HCT116 (cell line): Measurements from ENCODE around the gene STAT6. TPM values are rescaled to one million over a fixed set of nuclear protein-coding genes. Genes with fewer than 3 reads are reported as not detected.

Experiments used
- ATAC-seq: fragments of 200-7000 bp; cut with Tn5 transposase; 2 replicates; pipeline ENCODE4 v1.9.1; 2020; ENCODE audit warnings: mild to moderate bottlenecking, moderate library complexity
- BruUV-seq: library from RNA; stranded (reverse); fragments of 400-500 nt; replicated peaks from 2 replicates; lab custom pipeline; 2021; lab: Mats Ljungman, UMichigan
- CTCF ChIA-PET: fragments of 300-600 bp; sonication (Branson Sonifier 250); formaldehyde crosslinking; loops from one replicate; lab custom pipeline; 2021; ENCODE audit warnings: antibody characterized with exemption; lab: Charles Lee
- POLR2A ChIA-PET: fragments of 300-600, 350-600 bp; sonication (Branson Sonifier 250); formaldehyde crosslinking; loops from one replicate; lab custom pipeline; 2021; ENCODE audit warnings: antibody characterized with exemption; lab: Charles Lee
- RAD21 ChIA-PET, 2 experiments: fragments of 300-600 bp; sonication (Branson Sonifier 250); formaldehyde crosslinking; loops; one replicate each; lab custom pipeline; 2023; ENCODE audit warnings: low total read pairs in 2 of 2; ENCODE audit not compliant: uncharacterized antibody in 2 of 2, unreplicated experiment in 2 of 2, low non-redundant PET in 1 of 2; lab: Charles Lee
- DNase-seq: peaks from one replicate; pipeline ENCODE4 v3.0.0-alpha.2; 2010; ENCODE audit warnings: low read depth, low spot score
- H2AFZ ChIP-seq: fragments of 200-600 bp; shearing (Covaris generic), sonication (generic); 2 replicates; pipeline ENCODE4 v1.6.1; 2017; ENCODE audit warnings: low read depth, mixed run types, mixed read lengths, antibody characterized with exemption, low read length; ENCODE audit not compliant: poor library complexity, severe bottlenecking
- H3K27ac ChIP-seq: 2 replicates; pipeline ENCODE4 v1.5.1; 2012; ENCODE audit warnings: low read depth, low read length
- H3K27me3 ChIP-seq: fragments of 200-600 bp; sonication (generic); 2 replicates; pipeline ENCODE4 v1.6.1; 2016; ENCODE audit warnings: mixed run types, low read length, mixed read lengths; ENCODE audit not compliant: insufficient read depth
- H3K36me3 ChIP-seq, 2 experiments: fragments of 200-500 bp in 1 of 2; fragments of 200-600 bp in 1 of 2; sonication (Bioruptor generic) in 1 of 2; sonication (generic) in 1 of 2; 2 replicates each; pipeline versions ENCODE4 v1.5.1 to v1.6.1; 2014 to 2016; ENCODE audit warnings: low read length in 2 of 2, inconsistent platforms in 1 of 2, mixed read lengths in 1 of 2, mixed run types in 1 of 2; ENCODE audit not compliant: insufficient read depth in 2 of 2, control insufficient read depth in 1 of 2
- H3K4me1 ChIP-seq, 2 experiments: fragments of 200-600 bp in 1 of 2; sonication (generic) in 1 of 2; 2 replicates each; pipeline versions ENCODE4 v1.5.1 to v1.6.1; 2012 to 2017; ENCODE audit warnings: low read length in 2 of 2, inconsistent platforms in 1 of 2, mild to moderate bottlenecking in 1 of 2, mixed read lengths in 1 of 2, mixed run types in 1 of 2, moderate library complexity in 1 of 2; ENCODE audit not compliant: insufficient read depth in 2 of 2, control insufficient read depth in 1 of 2
- H3K4me2 ChIP-seq: fragments of 200-600 bp; sonication (generic); 2 replicates; pipeline ENCODE4 v1.6.1; 2017; ENCODE audit warnings: mixed run types, low read length, mixed read lengths
- H3K4me3 ChIP-seq, 2 experiments: fragments of 200-600 bp in 1 of 2; sonication (generic) in 1 of 2; replicated peaks in 1 of 2; 2 replicates each; pipeline ENCODE4 v1.5.1; 2011 to 2016; ENCODE audit warnings: low read length in 2 of 2, control low read depth in 1 of 2, low read depth in 1 of 2, mild to moderate bottlenecking in 1 of 2, mixed read lengths in 1 of 2, mixed run types in 1 of 2
- H3K79me2 ChIP-seq: fragments of 200-600 bp; sonication (generic); 2 replicates; pipeline ENCODE4 v1.6.1; 2017; ENCODE audit warnings: mild to moderate bottlenecking, mixed run types, low read length, moderate library complexity, mixed read lengths; ENCODE audit not compliant: insufficient read depth
- H3K9ac ChIP-seq: fragments of 200-600 bp; sonication (generic); 2 replicates; pipeline ENCODE4 v1.6.1; 2016; ENCODE audit warnings: low read length, mixed read lengths
- H3K9me2 ChIP-seq: fragments of 200-600 bp; sonication (generic), shearing (Covaris generic); 2 replicates; pipeline ENCODE4 v1.6.1; 2017; ENCODE audit warnings: mixed run types, mild to moderate bottlenecking, moderate library complexity; ENCODE audit not compliant: insufficient read depth
- H3K9me3 ChIP-seq, 2 experiments: fragments of 200-500 bp in 1 of 2; fragments of 200-600 bp in 1 of 2; sonication (Bioruptor generic) in 1 of 2; sonication (generic) in 1 of 2; 2 replicates each; pipeline ENCODE4 v1.6.1; 2014 to 2017; ENCODE audit warnings: low read length in 2 of 2, mixed read lengths in 2 of 2, inconsistent platforms in 1 of 2, low read depth in 1 of 2, mild to moderate bottlenecking in 1 of 2, mixed run types in 1 of 2, moderate library complexity in 1 of 2; ENCODE audit not compliant: control insufficient read depth in 1 of 2, insufficient read depth in 1 of 2
- H4K20me1 ChIP-seq: fragments of 200-600 bp; sonication (generic), shearing (Covaris generic); 2 replicates; pipeline ENCODE4 v1.6.1; 2017; ENCODE audit warnings: mixed run types, mild to moderate bottlenecking, moderate library complexity; ENCODE audit not compliant: insufficient read depth
- EGR1 ChIP-seq: IDR thresholded peaks from 2 replicates; pipeline ENCODE4 v1.6.1; 2012; ENCODE audit warnings: low read depth
- EZH2 ChIP-seq: fragments of 200-600 bp; sonication (generic); IDR thresholded peaks from 2 replicates; pipeline ENCODE4 v1.6.1; 2017; ENCODE audit warnings: antibody characterized with exemption, mixed run types
- EZH2phosphoT487 ChIP-seq: fragments of 200-600 bp; IDR thresholded peaks from 2 replicates; pipeline ENCODE4 v1.6.1; 2018; ENCODE audit warnings: antibody characterized with exemption, borderline replicate concordance
- FOSL1 ChIP-seq: IDR thresholded peaks from 2 replicates; pipeline ENCODE4 v1.6.1; 2012; ENCODE audit warnings: low read depth
- JUND ChIP-seq: IDR thresholded peaks from 2 replicates; pipeline ENCODE4 v1.6.1; 2012
- POLR2A ChIP-seq: IDR thresholded peaks from 2 replicates; pipeline ENCODE4 v1.7.0; 2011; ENCODE audit warnings: borderline replicate concordance; ENCODE audit not compliant: insufficient read depth, insufficient read length; ENCODE audit errors: extremely low read depth
- POLR2AphosphoS5 ChIP-seq: IDR thresholded peaks from 2 replicates; pipeline ENCODE4 v1.6.1; 2011; ENCODE audit warnings: mild to moderate bottlenecking, low read depth, low read length, moderate library complexity
- RAD21 ChIP-seq: IDR thresholded peaks from 2 replicates; pipeline ENCODE4 v1.6.1; 2012; ENCODE audit warnings: low read depth, mild to moderate bottlenecking
- SIN3A ChIP-seq: IDR thresholded peaks from 2 replicates; pipeline ENCODE4 v1.6.1; 2012; ENCODE audit warnings: low read depth
- SP1 ChIP-seq: IDR thresholded peaks from 2 replicates; pipeline ENCODE4 v1.6.1; 2012; ENCODE audit warnings: low read depth
- SRF ChIP-seq: IDR thresholded peaks from 2 replicates; pipeline ENCODE4 v1.6.1; 2012; ENCODE audit warnings: low read depth
- TCF7L2 ChIP-seq: IDR thresholded peaks from 2 replicates; pipeline ENCODE4 v1.7.0; 2011; ENCODE audit warnings: borderline replicate concordance, inconsistent platforms; ENCODE audit not compliant: insufficient read depth, insufficient read length; ENCODE audit errors: extremely low read depth
- YY1 ChIP-seq: IDR thresholded peaks from 2 replicates; pipeline ENCODE4 v1.6.1; 2011; ENCODE audit warnings: low read length, low read depth, moderate library complexity, mild to moderate bottlenecking; ENCODE audit not compliant: insufficient replicate concordance; ENCODE audit errors: extremely low read depth
- ZFX ChIP-seq: fragments of 450-650 bp; IDR thresholded peaks from 2 replicates; pipeline ENCODE4 v1.6.1; 2017
- intact Hi-C: fragments of 100-400 bp; cut with micrococcal nuclease; formaldehyde crosslinking; loops from 2 replicates; pipeline ENCODE4 v1.10.0; 2022
- total RNA-seq: library from RNA; stranded (reverse); gene quantifications from one replicate; pipeline ENCODE4 v1.2.1, GENCODE V29; 2021; ENCODE audit not compliant: unreplicated experiment
- TF ChIP-seq, protein P1 (sequence below), 3 experiments: fragments of 200-600 bp in 1 of 3; sonication (generic) in 1 of 3; IDR thresholded peaks in 2 of 3; conservative IDR thresholded peaks in 1 of 3; 2 replicates each; pipeline ENCODE4 v1.5.1; 2012 to 2017; ENCODE audit warnings: low read depth in 2 of 3, low read length in 2 of 3, antibody characterized with exemption in 1 of 3, borderline replicate concordance in 1 of 3, control low read depth in 1 of 3, mild to moderate bottlenecking in 1 of 3, mixed read lengths in 1 of 3, mixed run types in 1 of 3, moderate library complexity in 1 of 3; ENCODE audit not compliant: insufficient read depth in 1 of 3
- TF ChIP-seq, protein P2 (sequence below): IDR thresholded peaks from 2 replicates; pipeline ENCODE4 v1.6.1; 2012

Gene STAT6
- total RNA-seq, 1 experiment from 2014 or later, result 78.5 TPM

DNA sequence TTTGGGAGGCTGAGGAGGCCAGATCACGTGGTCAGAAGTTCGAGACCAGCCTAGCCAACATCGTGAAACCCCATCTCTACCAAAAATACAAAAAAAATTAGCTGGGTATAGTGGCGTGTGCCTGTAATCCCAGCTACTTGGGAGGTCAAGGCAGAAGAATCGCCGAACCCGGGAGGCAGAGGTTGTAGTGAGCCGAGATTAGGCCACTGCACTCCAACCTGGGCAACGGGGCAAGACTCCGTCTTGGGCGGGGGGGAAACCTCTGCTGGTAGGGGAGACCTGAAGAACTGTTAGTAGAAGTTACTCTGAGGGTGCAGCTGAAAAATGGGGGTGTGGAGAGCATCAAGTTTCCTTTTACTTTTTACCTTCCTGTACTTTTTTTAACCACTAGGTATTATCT is 14.9 kb upstream of the STAT6 start:
- ChIA-PET CTCF (interaction anchor here (0.7 to 5.8 kb wide), 4 partner anchors 14 to 362 kb away, joined by 4 to 44 read pairs (median 32); partner anchors contain the start of gene STAT6), RAD21 (interaction anchor here in 1 of 2 experiments (1.2 kb wide), 1 partner anchor 14 kb away, joined by 3 read pairs; no protein-coding TSS in a partner anchor), POLR2A (no interaction called here)
- Histone ChIP-seq H2AFZ (no peak overlapping the region), H4K20me1 (no peaks in the 10 kb centered on the region), H3K27me3 (no peaks in the 10 kb centered on the region), H3K9ac (no peak overlapping the region), H3K4me2 (no peak overlapping the region), H3K4me3 (no peak overlapping the region), H3K36me3 (no peaks in the 10 kb centered on the region), H3K79me2 (no peaks in the 10 kb centered on the region), H3K27ac (no peak overlapping the region), H3K9me2 (no peaks in the 10 kb centered on the region), H3K4me1 (peaks cover 9 to 32% of the 10 kb centered on the region in 2 experiments), H3K9me3 (peaks cover 6 to 7% of the 10 kb centered on the region in 2 experiments; a peak in 1 of 4 replicates)
- DNase-seq (no peak), ATAC-seq (no peak)
- no TSS peak for BruUV-seq
- TF ChIP-seq EGR1, result no peak
- TF ChIP-seq POLR2AphosphoS5, result no peak
- TF ChIP-seq EZH2phosphoT487, result no peak
- no peak for TF ChIP-seq SRF
- TF ChIP-seq JUND, result no peak
- TF ChIP-seq SP1, result no peak
- TF ChIP-seq, protein P1, sequence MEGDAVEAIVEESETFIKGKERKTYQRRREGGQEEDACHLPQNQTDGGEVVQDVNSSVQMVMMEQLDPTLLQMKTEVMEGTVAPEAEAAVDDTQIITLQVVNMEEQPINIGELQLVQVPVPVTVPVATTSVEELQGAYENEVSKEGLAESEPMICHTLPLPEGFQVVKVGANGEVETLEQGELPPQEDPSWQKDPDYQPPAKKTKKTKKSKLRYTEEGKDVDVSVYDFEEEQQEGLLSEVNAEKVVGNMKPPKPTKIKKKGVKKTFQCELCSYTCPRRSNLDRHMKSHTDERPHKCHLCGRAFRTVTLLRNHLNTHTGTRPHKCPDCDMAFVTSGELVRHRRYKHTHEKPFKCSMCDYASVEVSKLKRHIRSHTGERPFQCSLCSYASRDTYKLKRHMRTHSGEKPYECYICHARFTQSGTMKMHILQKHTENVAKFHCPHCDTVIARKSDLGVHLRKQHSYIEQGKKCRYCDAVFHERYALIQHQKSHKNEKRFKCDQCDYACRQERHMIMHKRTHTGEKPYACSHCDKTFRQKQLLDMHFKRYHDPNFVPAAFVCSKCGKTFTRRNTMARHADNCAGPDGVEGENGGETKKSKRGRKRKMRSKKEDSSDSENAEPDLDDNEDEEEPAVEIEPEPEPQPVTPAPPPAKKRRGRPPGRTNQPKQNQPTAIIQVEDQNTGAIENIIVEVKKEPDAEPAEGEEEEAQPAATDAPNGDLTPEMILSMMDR (IDR thresholded peaks at IDR 0.05 in 2 of 3, conservative IDR thresholded peaks at IDR 0.05 in 1 of 3; ENCODE audit: borderline replicate concordance in 1 of 3, insufficient read depth in 1 of 3, low read depth in 2 of 3, low read length in 2 of 3), result no peak
- TF ChIP-seq FOSL1, result no peak
- no peak for TF ChIP-seq RAD21
- no peak for TF ChIP-seq YY1
- TF ChIP-seq EZH2, result no peak
- TF ChIP-seq TCF7L2, result no peak
- TF ChIP-seq POLR2A, result no peak
- TF ChIP-seq SIN3A, result no peak
- TF ChIP-seq, protein P2, sequence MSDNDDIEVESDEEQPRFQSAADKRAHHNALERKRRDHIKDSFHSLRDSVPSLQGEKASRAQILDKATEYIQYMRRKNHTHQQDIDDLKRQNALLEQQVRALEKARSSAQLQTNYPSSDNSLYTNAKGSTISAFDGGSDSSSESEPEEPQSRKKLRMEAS, result no peak
- TF ChIP-seq ZFX, result no peak
- intact Hi-C loops, result loop anchor here (10.0 kb wide), 1 partner anchor 119 kb away; no protein-coding TSS in a partner anchor
